Right renal cortex interstitium (tissue), 3 donors: ENCODE data around the gene BCAS1. TPM values are rescaled to one million over a fixed set of nuclear protein-coding genes. Genes with fewer than 3 reads are reported as not detected.

Experiments used
- DNase-seq, 3 donors: peaks; one replicate each; pipeline ENCODE4 v3.0.0-alpha.2; 2013; ENCODE audit warnings: low read depth in 3 of 3, low spot score in 2 of 3
- polyA plus RNA-seq, 3 donors: library from polyadenylated mRNA; unstranded; fragments of 120-200 nt; gene quantifications; one replicate each; pipeline ENCODE4 v1.2.1, GENCODE V29; 2013; ENCODE audit not compliant: insufficient read length in 3 of 3

BCAS1 gene
- polyA plus RNA-seq, 3 donors, result 2.1 to 3.3 (median 3.3) TPM

DNA sequence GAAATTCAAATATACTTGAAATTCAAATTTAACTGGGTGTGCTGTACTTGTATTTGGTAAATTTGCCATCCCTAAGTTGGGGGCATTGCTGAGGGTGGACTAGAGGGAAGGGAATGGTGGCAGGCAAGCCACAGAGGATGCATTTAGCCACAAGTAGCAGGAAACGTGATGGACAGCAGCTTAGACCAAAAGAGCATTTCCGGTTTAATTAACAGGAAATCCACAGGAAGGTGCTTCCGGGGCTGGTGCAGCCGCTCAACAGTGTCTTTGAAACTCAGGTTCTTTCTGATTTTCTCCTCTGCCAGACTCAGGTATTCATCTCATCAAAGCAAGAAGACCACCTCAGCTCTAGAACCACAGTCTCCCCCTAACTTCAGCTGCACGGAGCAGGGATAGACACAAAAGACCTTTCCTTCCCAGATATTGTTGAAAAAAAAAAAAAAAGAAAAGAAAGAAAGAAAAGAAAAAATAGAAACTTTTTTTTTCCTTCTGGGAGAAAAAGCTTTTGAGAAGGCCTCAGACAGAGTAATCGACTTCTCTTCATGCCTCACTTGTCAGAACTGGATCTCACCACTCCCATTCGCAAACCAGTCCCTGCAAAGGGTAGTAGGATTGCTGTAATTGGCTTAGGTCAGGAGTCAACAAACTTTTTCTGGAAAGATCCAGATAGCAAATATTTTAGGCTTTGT is 8.0 kb upstream of the BCAS1 start:
- DNase-seq, result no peak

DNA sequence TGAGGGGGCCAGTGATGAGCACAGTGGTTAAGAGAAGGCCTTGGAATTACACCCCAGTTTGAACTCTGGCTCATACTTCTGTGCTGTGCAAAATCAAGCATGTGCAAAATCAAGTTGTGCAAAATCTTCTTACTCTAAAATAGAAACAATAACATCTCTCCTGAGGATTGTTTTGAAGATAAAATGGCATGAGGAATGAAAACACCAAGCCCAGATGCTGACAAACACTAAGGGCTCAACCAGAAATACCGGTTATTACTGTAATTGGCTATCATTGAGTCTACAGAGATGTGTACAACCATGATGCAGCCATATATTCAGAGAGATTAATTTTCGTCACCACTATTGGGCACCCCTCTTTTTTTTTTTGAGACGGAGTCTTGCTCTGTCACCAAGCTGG is 5.9 kb upstream of the BCAS1 start:
- DNase-seq, result no peak

DNA sequence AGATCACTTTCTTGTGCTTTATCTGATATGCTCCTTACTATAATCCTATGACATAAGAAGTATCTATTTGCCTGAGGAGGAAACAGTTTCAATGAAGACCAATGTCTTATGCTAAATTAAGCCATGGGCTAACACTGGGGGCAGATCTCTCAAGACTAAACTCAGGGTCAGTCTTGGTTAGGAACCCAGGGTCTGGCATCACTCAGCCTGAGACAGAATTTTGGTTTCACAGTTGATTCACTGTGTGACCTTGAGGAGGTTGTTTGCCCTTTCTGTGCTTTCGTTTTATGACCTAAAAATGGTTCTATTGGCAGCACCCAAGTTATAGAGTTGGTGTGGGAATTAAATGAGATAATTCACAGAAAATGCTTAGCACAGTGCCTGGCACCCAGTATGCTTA is 4.9 kb upstream of the BCAS1 start:
- no peak for DNase-seq

DNA sequence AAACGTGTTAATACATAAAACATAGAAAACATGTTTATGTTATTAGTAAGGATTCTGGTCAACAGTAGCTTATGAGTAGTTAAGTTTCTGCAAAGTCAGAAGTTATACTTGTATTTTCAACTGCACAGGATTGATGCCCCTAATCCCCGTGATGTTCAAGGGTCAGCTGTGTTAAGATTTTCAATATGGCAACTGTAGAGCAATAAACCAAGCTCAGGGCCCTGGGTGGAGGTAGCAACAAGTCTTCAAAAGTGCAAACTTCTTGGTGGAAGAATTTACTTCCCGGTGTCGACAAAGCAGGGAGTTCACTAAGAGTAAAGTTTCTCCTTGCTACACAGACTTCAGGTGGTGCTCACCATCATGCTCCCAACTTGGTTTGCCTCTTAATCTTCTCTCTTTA is 4.1 kb upstream of the BCAS1 start:
- no peak for DNase-seq

DNA sequence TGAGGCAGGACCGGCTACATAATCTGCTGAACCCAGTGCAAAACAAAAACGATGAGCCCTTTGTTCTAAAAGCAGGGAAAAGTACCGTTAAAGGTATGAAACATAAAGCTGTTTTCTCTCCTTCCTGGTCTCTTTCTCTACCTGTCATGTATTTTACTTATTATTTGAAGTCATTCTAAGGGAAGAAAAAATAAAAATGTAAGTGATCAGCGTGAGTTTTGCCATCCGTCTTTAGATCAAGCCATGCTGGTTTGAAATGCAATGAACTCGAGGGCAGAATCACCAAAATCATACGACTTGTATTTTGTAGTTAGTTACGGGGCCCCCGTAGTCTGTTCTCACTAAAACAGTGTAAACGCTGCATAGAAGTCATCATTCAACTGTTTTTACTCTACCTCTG is 2.9 kb upstream of the BCAS1 start:
- DNase-seq, result no peak

DNA sequence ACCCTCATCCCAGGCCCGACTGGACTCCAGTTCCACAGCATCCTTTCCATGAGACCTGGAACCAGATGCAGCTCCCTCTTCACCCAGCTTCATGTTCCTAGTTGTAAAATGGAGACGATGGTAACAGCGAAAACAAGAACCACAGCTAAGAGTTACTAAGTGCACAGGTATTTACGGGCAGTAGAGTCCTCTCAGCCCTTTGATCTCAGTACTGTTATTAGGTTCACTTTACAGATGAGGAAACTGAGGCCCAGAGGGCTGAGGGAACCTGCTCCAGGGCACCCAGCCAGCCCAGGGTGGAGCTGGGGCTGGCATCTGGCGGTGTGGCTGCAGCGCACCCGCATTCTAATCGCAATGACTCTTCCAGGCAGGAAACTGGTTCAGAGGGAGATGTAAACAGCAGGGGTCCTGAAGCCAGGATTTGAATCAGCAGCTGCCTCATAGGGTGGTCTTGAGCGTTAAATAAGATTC is 858 bp downstream of the BCAS1 start:
- DNase-seq, result no peak

DNA sequence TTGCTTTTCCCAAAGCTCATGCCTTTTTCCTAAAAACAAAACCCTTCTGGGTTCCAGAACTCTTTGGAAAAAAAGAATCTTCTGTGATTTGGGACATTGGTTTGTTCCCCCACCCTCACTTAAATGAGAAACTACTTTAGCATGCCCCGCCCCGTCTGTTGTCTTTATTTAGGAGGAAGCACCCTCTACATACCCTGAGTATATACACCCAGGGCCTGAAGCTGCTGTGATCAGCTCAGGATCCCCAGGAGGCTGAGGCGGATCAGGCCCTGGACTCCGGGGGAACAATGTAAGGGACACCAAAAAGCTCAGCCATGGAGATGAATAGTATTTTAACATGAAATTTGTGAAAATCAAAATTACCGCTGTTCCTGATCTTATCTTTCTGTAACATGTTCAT is 1.4 kb downstream of the BCAS1 start:
- DNase-seq, result no peak

DNA sequence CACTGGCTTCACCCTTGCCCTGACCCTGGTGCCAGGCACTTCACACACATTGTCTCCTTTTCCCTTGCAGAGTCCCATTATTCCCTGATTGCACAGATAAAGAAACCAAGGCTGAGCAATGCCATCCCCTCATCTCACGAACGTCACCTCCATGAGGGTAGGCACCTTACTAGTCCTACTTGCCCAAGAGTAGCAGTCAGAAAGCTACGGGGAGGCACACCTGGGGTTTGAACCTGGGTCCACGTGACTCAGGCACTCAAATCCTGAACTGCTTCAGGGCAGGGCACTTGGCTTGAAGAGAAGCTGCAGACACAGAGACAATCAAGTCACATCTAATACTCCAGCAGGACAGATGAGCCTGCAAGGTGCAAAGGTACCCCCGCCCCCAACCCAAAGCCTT is 1.9 kb downstream of the BCAS1 start:
- no peak for DNase-seq

DNA sequence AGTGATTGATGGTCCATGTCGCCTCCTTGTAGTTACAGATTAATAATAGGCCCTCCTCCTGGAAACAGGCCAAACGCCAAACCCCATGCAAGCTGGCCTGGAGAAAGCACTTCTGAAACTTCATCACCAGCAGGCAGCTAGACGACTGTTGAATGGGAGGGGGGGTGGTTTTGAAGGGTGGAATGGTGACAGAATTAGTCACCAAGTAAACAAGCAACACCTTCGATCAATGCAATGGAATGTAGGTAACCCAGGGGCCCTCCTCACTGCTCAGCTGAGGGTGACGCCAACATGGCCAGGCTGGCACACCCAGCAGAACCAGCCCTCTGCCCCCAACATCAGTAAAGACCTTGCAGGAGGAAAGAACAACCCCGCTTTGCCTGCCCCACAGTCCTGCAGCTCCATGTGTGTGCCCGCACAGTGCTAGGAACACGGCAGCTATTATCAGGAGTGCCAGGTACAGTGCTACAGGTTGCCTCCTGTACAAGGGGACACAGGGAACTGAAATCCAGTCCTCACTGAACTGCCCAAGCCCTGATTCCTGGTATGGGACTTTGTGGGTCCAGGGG is 2.7 kb downstream of the BCAS1 start:
- peak; percentile 62 to 78 (median 75) for DNase-seq

DNA sequence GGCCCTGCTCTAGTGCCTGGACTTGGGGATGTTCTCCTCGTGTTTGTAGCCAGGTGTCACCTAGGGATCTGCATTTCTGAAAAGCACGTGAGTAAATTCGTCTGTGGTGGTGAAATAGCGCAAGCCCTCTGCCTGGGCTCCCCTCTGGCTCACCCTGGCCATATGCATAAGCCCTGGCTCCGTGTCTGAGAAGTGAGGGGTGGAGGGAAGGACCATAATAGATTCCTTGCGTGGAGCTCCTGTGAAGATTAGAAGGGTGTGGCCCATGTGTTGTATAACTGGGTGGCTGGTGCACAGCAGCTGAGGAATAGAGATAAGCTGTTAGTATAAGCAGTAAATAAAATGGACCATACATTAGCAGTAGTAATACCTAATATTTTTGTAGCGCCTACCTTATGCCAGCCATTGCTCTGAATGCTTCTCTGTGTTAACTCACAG is 4.8 kb downstream of the BCAS1 start:
- DNase-seq, result no peak

DNA sequence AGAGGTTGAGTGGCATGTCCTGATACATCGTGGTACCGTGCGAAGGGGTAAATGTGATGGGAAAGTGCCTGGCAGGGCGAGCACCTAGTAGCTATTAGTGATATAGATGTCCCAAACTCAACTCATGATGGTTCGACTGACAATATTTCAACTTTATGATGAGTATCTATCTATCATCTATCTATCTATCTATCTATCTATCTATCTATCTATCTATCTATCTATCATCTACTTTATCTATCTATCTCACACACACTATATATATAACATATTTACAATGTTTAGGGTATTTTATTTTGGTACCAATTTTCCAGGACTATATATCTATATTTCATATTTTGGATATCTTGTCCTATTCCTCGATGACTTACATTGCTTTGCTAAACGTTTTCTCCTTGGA is 5.5 kb downstream of the BCAS1 start:
- no peak for DNase-seq

DNA sequence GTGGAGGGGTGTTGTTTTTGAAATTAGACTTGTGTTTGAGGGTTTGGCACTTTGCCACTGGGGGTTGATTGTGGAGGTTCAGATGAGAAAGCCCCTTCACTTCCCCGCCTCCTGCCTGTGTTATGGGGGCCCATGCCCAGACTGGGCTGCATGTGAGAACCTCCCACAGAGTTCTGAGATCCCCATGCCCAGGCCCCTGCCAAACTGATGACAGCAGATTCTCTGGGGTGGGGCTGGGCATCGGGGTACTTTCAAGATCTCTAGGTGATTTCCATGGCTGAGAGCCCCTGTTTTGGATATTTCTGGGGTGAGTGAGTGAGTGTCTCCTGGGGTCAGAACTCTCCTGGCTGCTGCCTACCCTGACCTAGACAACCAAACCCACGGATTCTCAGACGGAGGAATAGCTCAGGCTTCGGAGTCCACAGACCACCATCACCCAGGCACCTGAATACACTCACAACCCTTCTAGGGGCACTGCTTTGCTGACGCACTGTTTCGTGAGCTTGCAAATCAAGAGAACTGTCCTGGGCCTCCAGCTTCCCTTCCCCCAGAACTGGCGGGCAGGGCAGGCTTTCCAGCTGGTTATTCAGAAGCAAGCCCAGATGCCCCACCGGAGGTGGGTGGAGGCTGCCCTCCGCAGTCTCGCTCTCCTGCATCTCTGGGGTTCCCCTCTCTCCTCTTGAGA is 6.3 kb downstream of the BCAS1 start:
- DNase-seq, result no peak

DNA sequence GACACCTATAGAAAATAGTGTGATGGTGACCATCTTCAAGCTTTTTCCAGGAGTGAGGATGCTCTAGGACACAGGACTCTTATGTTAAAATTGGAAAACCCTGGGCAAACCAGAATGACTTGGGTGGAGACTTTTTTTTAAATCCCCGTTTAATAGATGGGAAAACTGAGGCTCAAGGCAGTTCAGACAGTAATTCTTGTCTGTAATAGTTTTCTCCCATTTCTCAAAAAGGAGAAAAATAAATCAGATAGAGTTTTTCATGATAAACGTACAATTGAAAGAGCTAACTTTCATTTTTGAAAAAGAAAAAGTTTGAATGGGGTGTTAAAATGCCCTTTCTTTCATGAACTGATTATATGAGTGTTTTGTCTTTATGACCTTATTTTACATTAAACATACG is 6.8 kb downstream of the BCAS1 start:
- DNase-seq, result no peak

DNA sequence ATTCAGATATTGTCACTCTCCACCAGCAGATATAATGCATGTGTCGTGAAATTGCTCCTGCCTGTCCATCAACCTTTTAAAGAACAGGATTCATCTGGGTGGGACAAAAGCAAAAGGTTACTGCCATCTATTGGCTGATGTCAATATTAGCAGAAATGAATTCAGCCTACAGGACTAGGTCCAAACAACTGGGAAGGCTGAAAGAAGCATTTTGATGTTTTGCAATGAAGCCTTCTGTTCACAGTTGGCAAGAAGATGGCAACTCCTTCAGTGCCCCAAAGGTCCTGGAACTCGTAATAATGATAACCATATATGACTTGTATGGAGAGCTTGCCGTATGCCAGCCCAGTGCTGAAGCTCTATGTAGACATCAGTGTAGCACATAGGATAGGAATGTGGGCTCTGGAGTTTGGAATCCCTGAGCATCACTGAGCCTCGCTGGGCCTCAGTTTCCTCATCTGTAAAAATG is 7.5 kb downstream of the BCAS1 start:
- no peak for DNase-seq

DNA sequence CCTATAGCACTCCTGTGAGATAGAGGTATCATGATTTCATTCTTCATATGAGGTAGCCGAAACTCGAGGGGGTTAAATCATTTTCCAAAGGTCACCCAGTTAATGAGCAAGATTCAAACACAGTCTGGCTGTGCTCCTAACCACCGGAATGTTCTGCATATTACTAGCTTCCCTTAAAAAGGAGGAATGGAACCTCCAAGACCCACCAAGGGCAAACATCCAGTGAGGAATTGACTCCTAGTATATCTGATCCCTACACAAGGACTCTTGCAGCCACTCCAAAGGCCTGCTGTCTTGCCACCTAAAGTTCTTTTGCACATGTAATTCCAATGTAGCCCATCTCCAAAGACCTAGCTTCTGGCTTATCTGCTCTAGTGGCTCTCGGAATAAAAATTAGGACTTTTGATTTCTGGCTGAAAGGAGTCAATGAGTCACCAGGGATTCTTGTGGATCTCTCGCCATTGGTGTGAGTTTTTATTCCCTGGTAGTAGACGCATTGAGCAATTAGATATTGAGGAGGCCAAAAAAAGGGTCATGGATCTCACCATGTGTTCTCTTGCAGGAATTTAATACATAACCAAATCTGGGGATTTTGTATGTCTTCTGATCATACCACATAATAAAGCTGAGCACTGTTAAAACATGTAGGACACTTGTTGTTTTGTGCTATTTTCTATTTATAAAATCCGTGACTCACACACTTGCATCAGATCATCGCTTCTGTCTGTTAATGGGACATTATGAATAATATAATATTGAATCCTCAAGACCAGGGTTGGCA is 9.1 kb downstream of the BCAS1 start:
- no peak for DNase-seq

DNA sequence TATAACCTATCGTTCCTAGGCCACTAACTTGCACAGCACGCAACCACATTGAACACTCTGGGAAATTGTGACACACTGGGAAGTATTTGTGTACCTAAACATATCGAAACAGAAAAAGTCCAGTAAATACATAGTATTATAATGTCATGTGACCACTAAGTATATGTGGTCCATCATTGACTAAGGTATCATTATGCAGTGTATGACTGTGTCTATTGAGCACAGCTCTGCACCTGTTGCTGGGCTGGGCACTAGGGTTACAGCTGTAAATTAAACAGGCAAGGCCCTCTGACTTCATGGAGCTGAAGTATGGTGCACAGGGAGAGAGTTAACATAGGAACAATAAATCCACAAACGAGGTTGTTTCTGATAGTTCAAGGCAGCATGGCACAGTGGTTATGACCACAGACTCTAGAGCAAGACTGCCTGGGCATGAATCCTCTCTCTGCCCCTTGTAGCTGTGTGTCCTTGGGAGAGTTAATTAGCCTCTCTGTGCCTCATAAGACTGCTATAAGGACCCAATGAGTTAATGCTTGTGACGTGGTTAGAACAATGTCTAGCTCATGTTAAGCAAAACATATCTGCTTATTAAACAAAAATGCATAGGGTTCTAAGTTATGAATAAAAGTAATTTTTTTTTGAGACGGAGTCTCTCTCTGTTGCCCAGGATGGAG is 10.6 kb downstream of the BCAS1 start:
- no peak for DNase-seq

DNA sequence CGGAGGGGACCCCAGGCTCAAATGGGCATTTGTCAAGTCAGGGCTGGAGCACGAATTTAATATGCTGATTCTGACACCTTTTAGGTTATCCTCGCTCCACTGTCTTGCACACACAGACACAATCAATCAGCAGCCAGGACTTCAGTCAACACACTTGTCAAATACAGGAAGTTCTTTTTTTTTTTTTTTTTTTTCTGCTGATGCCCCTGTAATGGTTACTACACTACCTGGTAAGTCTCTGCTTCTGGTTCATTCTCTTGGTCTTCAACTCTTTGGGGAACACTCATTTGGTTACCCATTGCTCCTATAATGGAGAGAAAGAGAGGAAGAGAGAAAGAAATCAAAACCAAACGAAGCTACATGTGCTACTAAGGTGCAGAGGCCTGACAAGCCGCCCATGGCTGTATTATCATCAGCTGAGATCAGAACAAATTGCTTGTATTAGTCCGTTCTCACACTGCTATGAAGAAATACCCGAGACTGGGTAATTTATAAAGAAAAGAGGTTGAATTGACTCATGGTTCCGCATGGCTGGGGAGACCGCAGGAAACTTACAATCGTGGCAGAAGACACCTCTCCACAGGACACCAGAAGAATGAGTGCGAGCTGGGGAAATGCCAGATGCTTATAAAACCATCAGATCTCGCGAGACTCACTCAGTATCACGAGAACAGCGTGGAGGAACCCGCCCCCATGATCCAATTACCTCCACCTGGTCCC is 11.8 kb downstream of the BCAS1 start:
- no peak for DNase-seq

DNA sequence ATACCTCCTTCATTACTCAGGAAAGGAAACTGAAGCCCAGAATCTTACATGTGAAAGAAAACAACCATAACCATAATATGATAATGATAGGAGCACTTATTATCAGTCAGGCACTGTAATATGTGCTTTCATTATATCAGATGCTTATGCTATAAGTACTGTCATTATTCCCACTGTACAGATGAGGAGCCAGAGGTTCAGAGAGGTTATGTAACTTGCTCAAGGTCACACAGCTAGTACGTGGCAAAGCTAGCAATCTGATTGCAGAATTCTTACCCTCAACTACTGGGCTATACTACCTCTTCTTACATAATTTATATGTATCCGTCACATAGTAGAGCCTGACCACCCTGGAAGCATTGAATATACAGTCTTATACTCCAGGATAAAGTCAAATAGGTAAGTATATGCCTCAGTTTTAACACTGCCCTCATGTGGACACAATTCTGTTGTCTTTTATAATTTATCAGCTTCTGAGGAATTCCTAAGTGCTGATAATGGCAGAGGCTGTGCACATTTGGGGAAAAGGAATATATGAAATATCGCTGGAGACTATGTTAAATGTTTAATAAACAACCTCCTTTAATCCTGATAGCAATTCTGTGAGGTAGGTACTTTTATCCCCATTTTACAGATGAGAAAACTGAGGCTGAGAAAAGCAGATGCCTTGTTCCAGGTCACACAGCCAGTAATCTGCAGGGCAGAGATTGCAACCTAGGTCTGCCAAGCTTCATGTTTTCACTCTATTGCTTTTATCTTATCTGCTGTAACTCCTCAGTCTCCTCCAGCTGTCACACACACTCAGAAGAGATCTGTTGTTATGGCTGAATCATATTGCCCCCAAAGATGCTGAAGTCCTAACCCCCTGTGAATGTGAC is 13.4 kb downstream of the BCAS1 start:
- no peak for DNase-seq

DNA sequence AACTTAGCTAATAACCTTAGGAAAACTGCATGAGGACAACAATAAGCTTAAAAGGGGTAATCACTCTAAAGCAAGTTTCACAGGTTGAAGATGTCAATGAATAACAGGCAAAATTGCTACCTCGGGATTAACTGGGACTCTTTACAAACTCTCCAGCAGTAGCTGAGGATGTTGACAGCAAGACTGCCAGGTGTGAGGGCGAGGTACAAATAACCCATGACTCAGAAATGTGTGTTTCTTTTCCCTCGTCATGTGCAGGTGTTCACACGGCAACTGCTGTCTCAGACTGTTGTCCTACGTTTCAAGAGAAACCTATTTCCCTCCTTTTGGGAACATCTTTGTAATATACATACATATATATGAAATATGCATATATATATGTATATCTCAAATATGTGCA is 15.9 kb downstream of the BCAS1 start:
- no peak for DNase-seq
